ENCODE results near the gene CR1. TPM values are rescaled to one million over a fixed set of nuclear protein-coding genes. Genes with fewer than 3 reads are reported as not detected.
A peak's percentile ranks its signal among the peaks of the same experiment; 100 is the strongest.
"Not testable (repeated sequence)": the region's sequence is repeated elsewhere in the genome, so short reads cannot be mapped to it uniquely, and the experiment has no call there.

CR1 gene
- total RNA-seq, 1 donor = not detected

- no peak overlapping the region for H3K4me3 ChIP-seq (ENCODE audit: low read depth, low read length)
- no peak for TF ChIP-seq CTCF (IDR thresholded peaks at IDR 0.05; ENCODE audit: insufficient read depth, low read depth, low read length)
- DNase-seq (ENCODE audit: low read depth) = no peak
These were observed 8.3 kb upstream of the CR1 start for GRCh38 chr1:207487636-207488035.

GRCh38 chr1:207493212-207493611 is 2.7 kb upstream of the CR1 start:
- TF ChIP-seq CTCF (IDR thresholded peaks at IDR 0.05; ENCODE audit: insufficient read depth, low read depth, low read length) = no peak
- no peak overlapping the region for H3K4me3 ChIP-seq (ENCODE audit: low read depth, low read length)

GRCh38 chr1:207494171-207494570 is 1.8 kb upstream of the CR1 start:
- no peak for DNase-seq (ENCODE audit: low read depth)
- H3K4me3 ChIP-seq (ENCODE audit: low read depth, low read length) = no peak overlapping the region
- no peak for TF ChIP-seq CTCF (IDR thresholded peaks at IDR 0.05; ENCODE audit: insufficient read depth, low read depth, low read length)

More at GRCh38 chr1:207493212-207493611, 2.7 kb upstream of the CR1 start:
- no peak for DNase-seq (ENCODE audit: low read depth)

- H3K4me3 ChIP-seq (ENCODE audit: low read depth, low read length); DNase-seq (ENCODE audit: low read depth): not testable (repeated sequence)
These were observed 676 bp upstream of the CR1 start for GRCh38 chr1:207495281-207495680.

GRCh38 chr1:207497941-207498340 is 2.0 kb downstream of the CR1 start:
- no peak for TF ChIP-seq CTCF (IDR thresholded peaks at IDR 0.05; ENCODE audit: insufficient read depth, low read depth, low read length)
- no peak overlapping the region for H3K4me3 ChIP-seq (ENCODE audit: low read depth, low read length)
- DNase-seq (ENCODE audit: low read depth) = no peak

GRCh38 chr1:207499573-207499972 is 3.6 kb downstream of the CR1 start:
- H3K4me3 ChIP-seq (ENCODE audit: low read depth, low read length) = no peak overlapping the region
- TF ChIP-seq CTCF (IDR thresholded peaks at IDR 0.05; ENCODE audit: insufficient read depth, low read depth, low read length) = peak; percentile 79
- peak; percentile 72 for DNase-seq (ENCODE audit: low read depth)

- DNase-seq (ENCODE audit: low read depth) = no peak
- no peak for TF ChIP-seq CTCF (IDR thresholded peaks at IDR 0.05; ENCODE audit: insufficient read depth, low read depth, low read length)
- no peak overlapping the region for H3K4me3 ChIP-seq (ENCODE audit: low read depth, low read length)
These were observed 4.3 kb downstream of the CR1 start for GRCh38 chr1:207500306-207500705.

All from fibroblast of villous mesenchyme (primary cell).